ENCODE results near the gene DAPL1.
"Not testable (repeated sequence)": the region's sequence is repeated elsewhere in the genome, so short reads cannot be mapped to it uniquely, and the experiment has no call there.

Gene DAPL1

GRCh38 chr2:158845859-158846258 is 50.7 kb downstream of the DAPL1 start:
- TF ChIP-seq CTCF (IDR thresholded peaks at IDR 0.05; ENCODE audit: insufficient read depth, low read depth, low read length, missing control alignments), result no peak
- peak; percentile 52 for DNase-seq (ENCODE audit: low read depth)
- no peak overlapping the region for H3K4me3 ChIP-seq (ENCODE audit: low read length)

GRCh38 chr2:158847526-158847925 is 52.4 kb downstream of the DAPL1 start:
- DNase-seq (ENCODE audit: low read depth); H3K4me3 ChIP-seq (ENCODE audit: low read length): not testable (repeated sequence)

- TF ChIP-seq CTCF (IDR thresholded peaks at IDR 0.05; ENCODE audit: insufficient read depth, low read depth, low read length, missing control alignments), result peak; percentile 10
- not testable (repeated sequence) for H3K4me3 ChIP-seq (ENCODE audit: low read length)
- DNase-seq (ENCODE audit: low read depth), result peak; percentile 69
Measured at GRCh38 chr2:158848031-158848970, 53.2 kb downstream of the DAPL1 start.

DNA sequence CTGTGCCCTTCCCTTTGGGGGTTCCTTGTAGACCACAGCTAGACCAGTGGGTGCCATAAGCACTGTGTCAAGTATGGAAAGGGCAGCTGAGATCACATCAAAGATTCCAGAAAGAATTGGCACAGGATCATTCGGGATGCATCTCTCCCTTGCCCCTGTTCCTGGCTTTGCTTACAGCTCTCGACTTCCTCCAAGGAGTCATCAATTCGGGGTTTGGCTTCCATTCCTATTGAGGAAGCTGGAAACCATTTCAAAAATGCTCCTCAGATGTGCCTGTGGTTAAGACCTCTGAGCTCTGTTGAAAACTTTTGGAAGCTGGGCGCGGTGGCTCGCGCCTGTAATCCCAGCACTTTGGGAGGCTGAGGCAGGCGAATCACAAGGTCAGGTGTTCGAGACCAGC is 65.1 kb downstream of the DAPL1 start:
- H3K4me3 ChIP-seq (ENCODE audit: low read length); DNase-seq (ENCODE audit: low read depth): not testable (repeated sequence)

- DNase-seq (ENCODE audit: low read depth), result not testable (repeated sequence)
Measured at GRCh38 chr2:158861626-158862025, 66.5 kb downstream of the DAPL1 start.

DNA sequence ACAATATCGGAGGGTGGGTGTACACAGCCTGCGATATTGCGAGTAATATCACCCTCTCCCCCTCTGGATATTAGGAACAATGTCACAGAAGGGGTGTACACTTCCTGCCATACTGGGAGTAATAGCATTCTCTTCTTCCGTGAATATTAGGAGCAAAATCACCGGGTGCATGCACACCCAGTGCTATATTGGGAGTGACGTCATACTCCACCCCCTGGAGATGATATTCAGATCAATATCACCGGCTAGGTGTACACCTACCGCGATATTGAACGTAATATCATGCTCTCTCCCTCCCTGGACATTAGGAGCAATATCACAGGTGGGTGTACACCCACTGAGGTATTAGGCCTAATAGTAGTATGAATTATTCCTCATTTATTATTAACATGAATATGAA is 70.4 kb downstream of the DAPL1 start:
- not testable (repeated sequence) for DNase-seq (ENCODE audit: low read depth); H3K4me3 ChIP-seq (ENCODE audit: low read length)

More at GRCh38 chr2:158861626-158862025, 66.5 kb downstream of the DAPL1 start:
- H3K4me3 ChIP-seq (ENCODE audit: low read length), result not testable (repeated sequence)

All from epithelial cell of esophagus (primary cell).